Stimulated activated CD4-positive, alpha-beta T cell treated with anti-CD3 and anti-CD28 coated beads, Interleukin-1b, Interleukin-23, amount 100 ng/mL, for 24 hours (primary cell): ENCODE measurements around the gene RELT.

Experiments
- DNase-seq, 4 experiments: peaks; one replicate each; pipeline ENCODE4 v3.0.0-alpha.2; 2020; ENCODE audit warnings: low read depth in 4 of 4, low spot score in 1 of 4

Gene RELT

DNA sequence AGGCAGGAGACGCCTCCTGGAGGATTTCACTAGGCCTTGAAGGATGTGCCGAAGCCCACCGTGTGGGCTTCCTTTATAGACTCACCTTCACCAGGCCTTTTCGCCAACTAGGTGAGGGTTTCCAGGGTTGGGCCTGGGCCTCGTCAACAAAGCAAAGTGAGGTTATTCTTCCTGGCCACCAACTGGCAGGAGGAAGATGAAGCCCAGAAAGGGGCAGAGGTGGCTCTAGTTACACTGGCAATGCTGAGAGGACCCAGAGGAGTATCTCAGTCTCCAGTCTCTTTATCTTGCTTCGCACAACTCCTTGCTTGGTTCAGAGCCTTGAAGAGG is 404 bp upstream of the RELT start:
- no peak for DNase-seq

DNA sequence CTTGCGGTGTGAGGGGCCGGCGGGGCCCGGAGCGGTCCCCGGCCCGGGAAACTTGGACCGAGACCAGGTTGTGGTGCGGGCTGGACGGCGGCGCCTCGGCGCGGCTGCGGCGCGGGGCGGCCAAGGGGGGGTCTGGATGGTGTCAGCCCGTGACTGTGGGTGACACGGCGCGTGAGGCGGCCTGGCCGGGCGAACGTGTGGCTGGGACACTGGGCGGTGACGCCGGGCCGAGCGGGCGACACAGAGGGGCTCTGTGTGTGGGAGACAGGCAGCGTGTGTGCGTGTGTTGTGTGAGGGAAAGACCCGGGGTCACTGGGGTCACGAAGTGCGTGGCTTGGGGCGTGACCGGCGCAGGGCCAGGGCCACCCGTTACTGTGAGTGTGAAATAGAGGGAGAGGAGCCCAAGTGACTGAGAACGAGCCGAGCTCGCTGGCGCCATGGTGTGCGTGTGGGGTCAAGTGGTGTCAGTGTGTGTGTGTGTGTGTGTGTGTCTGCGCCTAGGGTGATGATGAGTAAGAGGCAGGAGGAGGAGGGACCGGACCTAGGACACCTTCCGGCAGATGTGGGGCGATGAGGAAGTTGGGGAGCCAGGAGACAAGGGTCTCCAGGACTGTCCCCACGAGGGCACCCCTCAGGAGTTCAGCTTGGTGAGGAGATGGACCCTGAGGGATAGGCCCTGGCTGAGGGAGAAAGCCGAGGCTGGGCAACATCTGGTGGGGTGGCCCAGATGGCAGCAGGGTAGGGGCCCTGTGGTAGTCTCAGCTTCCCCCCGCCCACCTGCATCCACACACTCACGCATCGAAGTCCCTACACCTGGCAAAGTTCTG is 817 bp downstream of the RELT start:
- DNase-seq, result peak; percentile 12 to 56 (median 29)

DNA sequence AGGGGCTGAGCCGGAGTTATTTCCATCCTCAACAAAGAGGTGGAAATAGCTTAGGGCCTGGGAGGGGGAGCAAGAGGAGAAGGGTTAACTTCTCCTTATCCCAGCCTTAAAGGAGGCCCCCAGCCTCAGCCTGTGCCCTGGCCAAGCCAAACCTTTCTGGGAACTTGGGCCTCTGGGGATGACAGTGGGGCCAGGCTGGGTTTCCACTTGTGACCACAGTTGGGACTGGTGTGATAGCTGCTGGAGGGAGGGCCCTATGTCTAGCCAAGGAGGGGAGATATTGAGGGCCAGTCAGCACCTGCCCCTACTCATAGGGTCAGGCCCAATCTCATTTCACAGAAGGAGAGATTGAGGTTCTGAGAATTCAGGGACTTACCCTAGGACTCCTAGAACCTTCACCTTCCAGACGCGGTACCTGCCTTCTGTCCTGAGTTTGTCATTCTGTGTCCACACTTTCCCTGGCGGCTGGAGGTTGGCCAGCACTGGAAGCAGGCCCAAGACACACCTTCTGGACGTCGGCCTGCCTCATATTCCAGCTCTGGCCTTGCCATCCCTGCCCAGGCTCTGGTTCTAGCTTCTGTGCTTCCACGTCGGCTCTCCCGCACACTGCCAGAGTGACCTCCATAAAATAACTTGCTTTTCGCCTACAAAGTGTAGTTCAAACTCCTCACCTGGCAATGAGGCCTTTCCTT is 3.1 kb downstream of the RELT start:
- no peak for DNase-seq

DNA sequence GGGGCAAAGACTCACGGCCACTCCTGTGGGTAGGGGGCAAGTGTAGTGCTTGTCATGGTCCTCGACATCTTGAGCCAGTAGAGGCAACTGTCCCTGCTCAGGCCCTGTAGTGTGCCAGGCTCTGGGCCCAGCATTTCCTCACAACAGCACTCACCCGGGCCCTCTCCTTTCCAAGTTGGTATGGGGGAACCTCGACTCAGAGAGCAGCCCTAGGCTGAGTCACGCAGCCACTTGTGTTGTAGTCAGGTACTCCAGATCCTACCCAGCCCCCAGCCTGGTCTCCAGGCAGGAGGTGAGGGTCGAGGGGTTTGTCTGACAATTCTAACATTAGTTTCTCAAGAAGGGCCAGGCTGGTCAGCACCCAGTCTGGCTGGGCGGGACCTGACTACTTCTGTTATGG is 4.1 kb downstream of the RELT start:
- DNase-seq, result no peak

DNA sequence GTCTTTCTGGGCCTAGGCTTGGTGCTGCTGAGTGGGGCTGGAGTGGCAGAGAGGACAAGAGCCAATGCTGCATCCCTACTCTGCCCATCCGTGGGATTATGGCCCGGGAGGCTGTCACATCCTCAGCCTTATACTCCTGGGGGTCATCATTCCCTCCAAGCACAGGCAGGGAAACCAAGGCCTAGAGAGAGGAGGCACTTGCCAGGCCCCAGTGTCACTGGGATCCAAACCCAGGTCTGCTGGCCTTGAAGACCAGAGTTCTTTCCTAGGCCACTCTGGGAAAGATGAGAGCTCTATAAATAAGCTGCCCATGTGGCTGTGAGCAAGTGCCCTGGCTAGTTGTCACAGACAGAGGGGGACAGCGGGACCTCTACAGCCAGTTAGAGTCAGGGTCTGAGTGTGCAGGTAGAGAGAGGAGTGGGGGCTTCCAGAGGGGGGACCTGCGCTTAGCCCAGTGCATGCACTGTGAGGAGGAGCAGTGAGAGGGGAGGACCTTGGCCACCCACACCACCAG is 4.8 kb downstream of the RELT start:
- DNase-seq, result no peak

DNA sequence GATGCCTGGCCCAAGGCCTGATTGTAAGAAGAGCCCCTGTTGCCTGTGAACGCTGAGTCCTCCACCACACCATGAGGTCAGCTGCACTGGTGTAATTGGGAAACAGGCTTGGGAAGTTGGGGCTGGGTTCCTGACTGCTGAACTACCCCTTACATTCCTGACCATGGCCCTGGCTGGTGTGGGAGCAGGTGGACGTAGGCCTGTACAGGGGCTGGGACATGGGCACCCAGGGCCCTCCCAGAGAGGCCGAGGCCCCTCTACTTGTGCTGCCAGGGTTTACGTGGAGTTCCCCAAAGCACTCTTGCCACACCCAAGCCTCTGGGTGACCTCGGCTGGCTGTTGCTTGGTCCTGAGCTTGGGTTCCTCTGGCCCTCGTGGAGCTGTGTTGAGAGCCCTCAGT is 5.4 kb downstream of the RELT start:
- DNase-seq, result no peak

DNA sequence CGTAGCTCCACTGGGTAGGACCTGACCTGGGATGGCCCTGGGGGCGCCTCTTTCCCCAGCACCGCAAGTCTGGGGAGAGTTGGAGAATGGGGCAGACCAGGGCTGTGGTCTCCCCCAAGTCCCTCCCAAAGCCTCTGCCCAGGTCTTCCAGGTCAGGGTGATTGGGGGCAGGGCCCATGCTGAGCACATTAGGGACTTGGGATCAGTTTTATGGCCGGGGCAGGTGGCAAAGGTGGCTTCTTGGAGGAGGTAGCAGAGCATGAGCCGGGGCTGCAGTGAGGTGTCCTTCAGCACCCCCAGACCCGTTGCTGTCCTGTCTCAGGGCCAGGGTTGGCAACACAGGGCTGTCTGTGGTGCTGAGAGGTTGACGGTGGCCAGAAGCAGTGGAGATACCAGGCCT is 6.0 kb downstream of the RELT start:
- DNase-seq, result no peak

DNA sequence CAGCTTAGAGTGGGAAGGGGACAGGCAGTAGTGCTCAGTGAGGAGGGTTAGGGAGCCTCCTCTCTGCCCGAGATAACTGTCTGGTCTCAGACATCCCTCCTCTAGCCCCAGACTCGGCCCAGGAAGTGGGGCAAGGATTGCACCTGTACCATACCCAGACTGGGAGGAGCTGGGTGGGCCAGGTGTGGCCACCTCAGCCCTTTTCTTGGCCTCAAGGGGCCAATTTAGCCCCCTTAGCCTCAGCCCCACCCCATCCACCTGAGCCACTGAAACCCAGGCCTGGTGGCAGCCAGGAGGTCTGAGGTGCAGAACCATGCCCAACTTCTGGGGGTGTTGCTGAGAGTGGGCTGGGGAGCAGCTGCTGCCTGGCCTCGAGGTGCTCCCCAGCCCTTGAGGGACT is 6.5 kb downstream of the RELT start:
- DNase-seq, result no peak

DNA sequence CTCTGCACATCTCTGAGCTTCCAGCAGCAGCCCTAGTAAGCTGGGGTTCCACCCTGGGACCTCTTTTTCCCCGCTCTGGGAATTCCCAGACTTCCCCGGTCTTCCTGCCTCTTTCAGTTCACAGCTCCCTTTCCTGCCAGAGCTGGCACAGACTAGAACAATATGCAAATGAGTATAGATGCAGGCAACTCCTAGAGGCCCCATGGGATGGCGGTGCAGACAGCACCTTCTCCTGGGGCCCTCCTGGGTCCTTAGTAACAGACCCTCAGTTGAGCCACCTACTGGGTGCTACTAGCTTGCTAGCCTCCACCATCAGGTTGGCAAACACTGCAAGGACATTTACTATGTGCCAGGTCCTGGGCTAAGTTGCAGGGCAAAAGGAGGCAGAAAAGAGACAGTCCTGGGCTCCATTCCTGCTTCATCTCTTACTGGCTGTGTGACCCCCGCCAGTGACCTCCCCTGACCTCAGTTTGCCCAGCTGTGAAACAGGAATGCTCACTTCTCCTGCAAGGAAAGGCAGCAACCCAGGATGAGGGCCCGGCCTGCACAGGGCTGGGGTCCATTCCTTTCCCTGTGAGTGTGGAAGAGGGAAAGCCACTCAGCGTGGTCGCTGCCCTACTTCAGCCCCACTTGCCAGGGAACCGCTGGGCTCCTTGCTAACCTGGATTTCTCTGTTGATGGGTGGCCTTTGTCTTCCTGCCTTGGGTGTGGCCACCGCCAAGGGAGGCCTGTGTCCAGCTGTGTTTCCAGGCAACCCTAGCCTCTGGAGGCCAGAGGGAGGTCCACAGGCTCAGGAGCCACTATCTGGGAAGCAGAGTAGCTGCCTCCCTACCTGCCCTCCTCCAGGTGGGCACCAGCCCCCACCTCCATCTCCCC is 7.3 kb downstream of the RELT start:
- no peak for DNase-seq

DNA sequence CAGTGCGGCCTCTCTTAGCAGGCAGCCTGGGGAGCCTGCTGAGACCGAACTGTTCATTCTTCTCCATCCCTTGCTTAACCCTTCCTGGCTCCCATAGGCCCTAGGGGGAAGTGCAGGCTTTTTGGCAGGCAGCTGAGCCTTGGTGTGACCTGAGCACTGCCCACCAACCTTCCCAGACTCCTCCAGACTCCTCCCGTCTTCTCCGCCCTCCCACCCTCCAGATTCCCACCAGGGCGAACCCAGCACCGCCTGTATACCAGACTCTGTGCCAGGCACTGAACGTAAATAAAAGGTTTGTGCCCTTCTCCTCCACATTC is 7.9 kb downstream of the RELT start:
- no peak for DNase-seq

DNA sequence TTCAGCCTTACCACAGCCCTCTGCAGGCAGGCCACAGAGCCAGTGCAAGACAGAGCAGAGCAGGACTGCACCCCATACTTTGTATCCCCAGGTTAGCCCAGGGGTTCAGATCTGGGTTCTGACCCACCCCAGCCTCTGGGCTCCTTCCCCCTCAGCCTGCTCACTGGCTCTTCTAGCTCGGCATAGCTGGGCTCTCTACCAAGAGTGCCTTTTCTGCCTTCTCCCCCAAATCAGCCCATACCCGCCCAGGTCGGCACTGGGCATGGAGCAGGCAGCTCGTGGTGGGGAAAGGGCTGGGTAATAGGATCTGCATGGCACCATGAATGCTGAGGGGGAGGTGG is 8.3 kb downstream of the RELT start:
- no peak for DNase-seq

DNA sequence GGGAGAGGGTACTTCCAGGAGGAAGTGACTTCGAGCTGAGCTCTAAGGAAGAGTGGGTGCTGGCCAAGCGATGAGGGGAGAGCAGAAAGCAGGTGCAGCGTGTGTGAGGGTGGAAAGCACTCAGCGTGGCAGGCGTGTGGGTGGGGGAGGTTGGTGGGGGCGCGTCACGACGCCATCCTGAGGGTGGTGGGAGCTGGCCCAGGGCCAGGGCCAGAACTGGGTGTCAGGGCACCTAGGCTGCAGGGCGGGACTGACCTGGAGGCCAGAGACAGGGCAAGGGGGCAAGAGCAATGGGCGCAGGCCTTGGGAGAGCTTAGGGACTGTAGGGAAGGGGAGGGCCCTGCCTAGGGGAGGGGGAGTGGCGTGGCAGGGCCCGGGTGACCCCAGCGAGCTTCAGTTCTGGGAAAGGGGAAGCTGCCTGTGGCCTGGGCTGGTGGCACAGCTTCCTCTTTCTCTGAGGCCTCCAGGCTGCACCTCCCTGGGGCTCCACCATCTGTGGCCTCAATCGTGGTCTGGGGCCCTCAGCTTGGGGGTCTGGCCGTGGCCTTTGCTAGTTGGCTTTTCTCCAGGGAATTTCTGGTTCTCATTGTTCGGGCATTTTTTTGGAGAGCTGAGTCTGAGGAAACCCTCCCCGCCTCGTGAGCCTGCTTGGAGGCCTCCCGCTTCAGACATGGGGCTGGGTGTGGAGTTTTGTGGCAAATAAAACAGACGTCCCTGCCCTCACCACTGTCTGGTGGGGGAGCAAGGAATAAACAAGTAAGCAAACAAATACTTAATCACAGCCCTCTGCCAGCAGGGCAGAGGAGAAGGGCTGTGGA is 8.9 kb downstream of the RELT start:
- DNase-seq, result no peak

DNA sequence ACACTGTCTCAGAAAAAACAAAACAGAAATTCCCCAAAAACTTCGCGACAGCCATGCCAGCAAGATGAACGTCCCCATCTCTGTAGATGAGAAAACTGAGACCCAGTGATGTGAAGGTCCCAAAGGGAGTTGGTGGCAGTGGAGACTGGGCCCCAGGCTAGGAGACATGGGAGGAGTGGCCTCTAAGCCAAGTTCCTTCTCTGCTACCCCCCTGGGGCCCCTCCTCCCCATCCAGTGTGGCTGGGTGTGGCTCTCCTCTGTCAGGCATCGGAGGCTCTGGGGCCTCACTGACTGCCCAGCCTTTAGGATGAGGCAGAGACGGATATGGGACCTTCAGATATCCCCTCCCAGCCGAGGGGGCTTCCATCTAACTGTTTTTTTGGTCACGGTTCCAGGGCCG is 9.8 kb downstream of the RELT start:
- DNase-seq, result no peak

DNA sequence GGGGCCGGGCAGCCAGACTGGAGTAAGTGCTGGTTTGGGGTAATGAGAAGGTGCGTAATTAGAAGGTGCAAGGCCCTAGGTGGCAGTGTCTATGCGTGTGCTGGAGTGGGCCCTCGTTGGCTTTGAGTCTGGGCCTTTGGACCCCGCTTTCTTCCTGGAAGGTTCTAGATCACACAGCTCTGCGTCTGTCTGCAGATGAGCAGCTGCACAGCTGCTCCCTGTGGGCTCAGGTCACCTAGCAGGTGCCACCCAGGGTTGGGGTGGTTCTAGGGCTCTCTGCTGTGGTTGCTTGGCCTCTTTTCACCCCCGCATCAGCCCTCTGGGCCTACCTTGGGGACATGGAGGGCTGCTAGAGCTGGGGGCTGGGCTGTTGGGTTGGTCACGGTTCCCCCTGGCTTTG is 10.3 kb downstream of the RELT start:
- DNase-seq, result no peak

DNA sequence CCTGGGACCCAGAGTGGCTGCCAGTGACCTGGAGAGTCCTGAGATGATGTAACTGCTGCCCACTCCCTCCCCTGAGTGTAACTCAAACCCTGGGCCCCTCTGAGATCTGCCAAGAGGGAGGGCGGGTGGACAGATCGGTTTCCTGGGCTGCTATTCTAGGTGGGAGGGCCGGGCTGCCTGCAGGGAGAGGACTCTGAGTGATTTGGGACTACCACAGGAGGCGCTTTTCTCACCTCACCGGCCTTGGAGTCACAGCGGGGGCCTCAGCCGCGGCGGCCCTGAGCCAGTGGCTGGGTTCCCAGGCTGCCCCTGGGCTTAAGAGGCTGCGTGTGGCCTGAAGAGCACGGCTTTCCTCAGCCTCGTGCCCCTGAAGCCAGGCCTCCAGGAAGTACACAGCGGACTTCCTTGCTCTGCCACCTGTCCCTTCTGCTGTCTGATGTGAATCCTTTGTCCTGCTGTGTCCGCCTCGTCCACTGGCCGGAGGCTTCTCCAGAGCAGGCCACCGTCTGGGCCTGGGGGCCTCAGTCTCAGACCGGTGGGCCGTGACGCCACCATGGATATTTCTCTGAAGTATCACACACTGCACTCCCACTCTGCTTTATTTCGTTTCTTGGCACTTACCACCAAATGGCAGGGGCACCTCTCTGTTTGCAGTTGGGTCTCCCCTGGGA is 11.5 kb downstream of the RELT start:
- no peak for DNase-seq

DNA sequence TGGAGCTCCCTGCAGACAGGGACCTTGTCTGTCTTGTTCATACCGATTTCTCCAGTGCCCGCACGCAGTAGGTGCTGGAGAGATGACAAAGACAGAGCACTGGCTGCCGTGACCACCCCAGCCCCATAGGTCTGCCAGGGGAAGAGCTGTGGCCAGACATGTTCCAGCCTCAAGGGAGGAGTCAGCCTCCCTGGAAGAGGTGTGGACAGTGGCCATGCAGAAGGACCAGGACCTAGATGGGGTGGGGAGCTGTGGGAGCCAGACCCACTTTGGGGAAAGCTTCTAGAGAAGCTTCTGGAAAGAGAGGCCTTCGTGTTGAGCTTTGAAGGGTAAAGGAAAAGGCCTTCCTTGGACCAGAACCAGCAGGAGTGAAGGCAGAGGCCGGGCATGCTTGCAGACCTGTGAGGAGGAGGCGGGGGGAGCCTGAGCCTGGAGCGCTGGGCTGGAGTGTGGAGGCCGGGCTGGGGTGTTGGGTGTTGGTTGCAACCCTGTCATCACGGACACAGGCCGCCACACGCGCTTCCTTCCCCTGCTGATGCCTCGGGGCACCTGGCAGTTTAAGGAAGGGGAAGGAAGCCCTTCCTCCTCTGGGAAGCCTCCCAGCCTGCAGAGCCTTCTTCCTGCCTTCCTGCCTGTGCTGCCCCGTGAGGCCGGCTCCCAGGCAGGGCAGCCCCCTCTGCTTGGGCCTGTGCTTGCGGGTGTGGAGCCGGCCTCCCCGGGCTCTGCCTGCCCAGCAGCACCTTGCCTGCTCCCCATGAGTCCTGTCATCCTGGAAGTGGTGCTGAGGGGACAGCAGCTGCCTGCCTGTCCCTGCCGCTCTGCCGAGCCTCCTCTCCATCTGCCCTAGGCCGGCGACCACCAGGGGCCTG is 12.3 kb downstream of the RELT start:
- DNase-seq, result no peak

DNA sequence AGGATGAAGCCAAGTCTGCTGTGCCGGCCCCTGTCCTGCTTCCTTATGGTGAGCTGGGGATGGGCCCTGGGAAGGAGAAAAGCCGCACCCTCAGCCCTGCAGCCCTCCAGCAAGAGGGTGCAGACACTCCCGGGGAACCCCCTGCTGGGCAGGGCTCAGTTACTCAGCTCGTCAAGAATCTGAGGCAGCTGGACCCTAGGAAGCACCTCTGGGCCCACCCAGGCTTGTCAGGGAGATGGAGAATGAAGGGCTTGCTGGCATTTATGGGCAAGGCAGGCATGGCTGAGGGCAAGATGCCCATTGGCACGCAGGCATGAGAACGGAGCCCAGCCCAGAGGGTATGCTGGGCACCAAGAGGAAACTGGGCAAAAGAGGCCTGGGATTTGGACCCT is 12.9 kb downstream of the RELT start:
- no peak for DNase-seq

DNA sequence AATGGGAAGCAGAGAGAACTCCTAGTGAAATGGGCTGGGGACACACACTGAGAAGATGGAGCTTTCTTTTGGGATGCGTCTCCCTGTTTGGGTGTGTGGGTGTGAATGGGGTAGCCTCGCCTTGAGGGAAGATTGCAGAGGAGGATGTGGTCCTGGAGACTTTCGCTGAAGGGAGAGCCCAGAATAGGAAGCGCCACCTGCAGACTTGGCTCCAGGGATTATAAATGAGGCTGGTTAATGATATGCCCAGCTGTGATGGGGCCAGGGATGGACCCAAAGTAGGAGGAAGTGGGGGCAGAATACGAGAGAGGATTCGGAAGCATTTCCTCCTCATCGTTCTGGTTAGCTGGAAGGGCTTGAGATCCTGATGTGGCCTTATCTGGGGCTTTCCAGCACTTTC is 13.7 kb downstream of the RELT start:
- no peak for DNase-seq

DNA sequence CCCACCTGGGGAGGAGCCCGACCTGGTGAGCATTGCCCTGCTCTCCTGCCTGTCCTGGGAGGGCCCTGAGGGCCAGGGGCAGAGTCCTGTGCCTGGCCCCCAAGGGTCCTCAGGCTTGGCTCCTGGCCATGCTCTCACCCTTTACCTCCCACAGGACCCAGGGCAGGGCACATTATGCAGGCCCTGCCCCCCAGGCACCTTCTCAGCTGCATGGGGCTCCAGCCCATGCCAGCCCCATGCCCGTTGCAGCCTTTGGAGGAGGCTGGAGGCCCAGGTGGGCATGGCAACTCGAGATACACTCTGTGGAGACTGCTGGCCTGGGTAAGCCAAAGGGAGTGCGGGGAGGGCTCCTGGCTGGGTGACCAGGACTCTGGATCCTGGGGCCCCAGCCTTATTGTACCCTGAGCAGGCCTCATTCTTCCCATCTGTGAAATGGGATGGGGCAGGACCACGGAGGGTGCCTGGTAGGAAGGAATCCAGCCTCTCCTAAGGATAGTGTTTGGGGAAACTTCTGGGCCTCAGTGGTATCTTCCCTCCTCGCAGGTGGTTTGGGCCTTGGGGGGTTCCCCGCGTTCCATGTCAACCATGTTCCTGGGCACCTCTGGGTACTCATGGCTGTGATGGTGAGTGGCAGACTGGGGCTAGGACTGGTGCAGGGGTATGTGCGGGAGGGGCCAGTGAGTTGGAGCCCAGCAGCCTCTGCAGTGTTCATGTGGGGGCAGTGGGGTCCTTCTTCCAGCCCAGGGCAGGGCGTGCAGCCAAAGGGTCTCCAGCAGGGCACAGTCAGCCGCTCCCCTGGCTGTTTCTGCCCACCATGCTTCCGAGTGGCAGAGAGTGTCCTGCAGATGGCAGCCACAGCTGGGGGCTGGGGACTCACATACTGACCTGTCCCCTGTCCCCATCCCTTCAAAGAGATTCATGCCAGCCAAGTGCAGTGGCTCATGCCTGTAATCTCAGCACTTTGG is 14.7 kb downstream of the RELT start:
- DNase-seq, result no peak
